ENCODE results near the gene RFX3.

GRCh38 chr9:3569529-3569928 lies 43.7 kb upstream of the RFX3 start:
- TF ChIP-seq, protein P1, sequence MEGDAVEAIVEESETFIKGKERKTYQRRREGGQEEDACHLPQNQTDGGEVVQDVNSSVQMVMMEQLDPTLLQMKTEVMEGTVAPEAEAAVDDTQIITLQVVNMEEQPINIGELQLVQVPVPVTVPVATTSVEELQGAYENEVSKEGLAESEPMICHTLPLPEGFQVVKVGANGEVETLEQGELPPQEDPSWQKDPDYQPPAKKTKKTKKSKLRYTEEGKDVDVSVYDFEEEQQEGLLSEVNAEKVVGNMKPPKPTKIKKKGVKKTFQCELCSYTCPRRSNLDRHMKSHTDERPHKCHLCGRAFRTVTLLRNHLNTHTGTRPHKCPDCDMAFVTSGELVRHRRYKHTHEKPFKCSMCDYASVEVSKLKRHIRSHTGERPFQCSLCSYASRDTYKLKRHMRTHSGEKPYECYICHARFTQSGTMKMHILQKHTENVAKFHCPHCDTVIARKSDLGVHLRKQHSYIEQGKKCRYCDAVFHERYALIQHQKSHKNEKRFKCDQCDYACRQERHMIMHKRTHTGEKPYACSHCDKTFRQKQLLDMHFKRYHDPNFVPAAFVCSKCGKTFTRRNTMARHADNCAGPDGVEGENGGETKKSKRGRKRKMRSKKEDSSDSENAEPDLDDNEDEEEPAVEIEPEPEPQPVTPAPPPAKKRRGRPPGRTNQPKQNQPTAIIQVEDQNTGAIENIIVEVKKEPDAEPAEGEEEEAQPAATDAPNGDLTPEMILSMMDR (IDR thresholded peaks at IDR 0.05; ENCODE audit: extremely low read depth in 1 of 2, insufficient read depth in 1 of 2, low read depth in 1 of 2, low read length in 2 of 2), result no peak
- TF ChIP-seq MYC (IDR thresholded peaks at IDR 0.05; ENCODE audit: low read depth, low read length) (no peak), POLR2AphosphoS5 (IDR thresholded peaks at IDR 0.05; ENCODE audit: insufficient read depth, low read depth, low read length) (no peak), POLR2A (IDR thresholded peaks at IDR 0.05; ENCODE audit: low read depth, low read length) (no peak), JUN (IDR thresholded peaks at IDR 0.05; ENCODE audit: borderline replicate concordance, insufficient read depth, insufficient read length, low read depth) (no peak), EZH2 (IDR thresholded peaks at IDR 0.05; ENCODE audit: borderline replicate concordance, low read depth, low read length, severe bottlenecking) (no peak), GATA2 (IDR thresholded peaks at IDR 0.05; ENCODE audit: insufficient read depth, insufficient read length, low read depth, low read length) (no peak)
- TF ChIP-seq, protein P2, sequence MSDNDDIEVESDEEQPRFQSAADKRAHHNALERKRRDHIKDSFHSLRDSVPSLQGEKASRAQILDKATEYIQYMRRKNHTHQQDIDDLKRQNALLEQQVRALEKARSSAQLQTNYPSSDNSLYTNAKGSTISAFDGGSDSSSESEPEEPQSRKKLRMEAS (IDR thresholded peaks at IDR 0.05; ENCODE audit: insufficient read depth, insufficient read length), result no peak
